Stimulated activated CD4-positive, alpha-beta T cell treated with anti-CD3 and anti-CD28 coated beads, Interleukin-2, amount 100 ng/mL, for 24 hours (primary cell): ENCODE data around the gene PIAS1.
A peak's percentile ranks its signal among the peaks of the same experiment; 100 is the strongest.
"Not testable (repeated sequence)": the region's sequence is repeated elsewhere in the genome, so short reads cannot be mapped to it uniquely, and the experiment has no call there.

Experiments used
- DNase-seq, 2 donors: peaks; one replicate each; pipeline ENCODE4 v3.0.0-alpha.2; 2020

The PIAS1 gene

GRCh38 chr15:68205558-68205944 lies 151.4 kb downstream of the PIAS1 start:
- no peak for DNase-seq

GRCh38 chr15:68205954-68206539 lies 151.9 kb downstream of the PIAS1 start:
- DNase-seq, result no peak

- no peak for DNase-seq
These were observed 152.6 kb downstream of the PIAS1 start for GRCh38 chr15:68206711-68207151.

- DNase-seq, result no peak
These were observed 153.2 kb downstream of the PIAS1 start for GRCh38 chr15:68207176-68207935.

GRCh38 chr15:68208136-68208535 lies 154.0 kb downstream of the PIAS1 start:
- DNase-seq, result no peak

GRCh38 chr15:68208636-68209240 lies 154.6 kb downstream of the PIAS1 start:
- DNase-seq, result no peak

GRCh38 chr15:68209272-68209671 lies 155.2 kb downstream of the PIAS1 start:
- DNase-seq, result no peak

GRCh38 chr15:68209735-68210408 lies 155.8 kb downstream of the PIAS1 start:
- peak; percentile 32 to 53 for DNase-seq

GRCh38 chr15:68210409-68210756 lies 156.3 kb downstream of the PIAS1 start:
- no peak for DNase-seq

- DNase-seq, result peak; percentile 61 to 67
These were observed 156.9 kb downstream of the PIAS1 start for GRCh38 chr15:68210821-68211655.

- no peak for DNase-seq
These were observed 157.7 kb downstream of the PIAS1 start for GRCh38 chr15:68211656-68212320.

GRCh38 chr15:68213491-68213845 lies 159.4 kb downstream of the PIAS1 start:
- not testable (repeated sequence) for DNase-seq

GRCh38 chr15:68213991-68214837 lies 160.1 kb downstream of the PIAS1 start:
- DNase-seq, result no peak

GRCh38 chr15:68214838-68215254 lies 160.7 kb downstream of the PIAS1 start:
- DNase-seq, result no peak

- no peak for DNase-seq
These were observed 163.2 kb downstream of the PIAS1 start for GRCh38 chr15:68217341-68217740.

GRCh38 chr15:68218331-68218730 lies 164.2 kb downstream of the PIAS1 start:
- DNase-seq, result no peak

GRCh38 chr15:68218847-68219798 lies 165.0 kb downstream of the PIAS1 start:
- no peak for DNase-seq

- DNase-seq, result no peak
These were observed 166.4 kb downstream of the PIAS1 start for GRCh38 chr15:68220489-68220888.

- DNase-seq, result no peak
These were observed 166.9 kb downstream of the PIAS1 start for GRCh38 chr15:68220967-68221366.
